GM12878 (cell line): Measurements from ENCODE around the gene HRH2. TPM values are rescaled to one million over a fixed set of nuclear protein-coding genes. Genes with fewer than 3 reads are reported as not detected.

Source experiments
- ATAC-seq: fragments of 200-7000 bp; cut with Tn5 transposase; 3 replicates; pipeline ENCODE4 v1.9.1; 2020; ENCODE audit warnings: mild to moderate bottlenecking, moderate library complexity
- BruUV-seq: library from RNA; stranded (reverse); fragments of 400-500 nt; replicated peaks from 2 replicates; lab custom pipeline; 2021; lab: Mats Ljungman, UMichigan
- CTCF ChIA-PET: fragments of 300-600 bp; sonication (Branson Sonifier 250); formaldehyde crosslinking; extraction: SDS; loops from one replicate; lab custom pipeline; 2021; ENCODE audit warnings: inconsistent platforms; lab: Yijun Ruan, JAX
- POLR2A ChIA-PET: fragments of 350-600 bp; formaldehyde crosslinking; extraction: SDS; loops from one replicate; lab custom pipeline; 2021; ENCODE audit warnings: inconsistent platforms; lab: Charles Lee
- RAD21 ChIA-PET: fragments of 300-600 bp; sonication (Branson Sonifier 250); formaldehyde crosslinking; loops from one replicate; lab custom pipeline; 2023; ENCODE audit warnings: antibody characterized with exemption; ENCODE audit not compliant: unreplicated experiment; lab: Charles Lee
- SMC1A ChIA-PET: fragments of 300-600 bp; sonication (Branson Sonifier 250); formaldehyde crosslinking; loops from one replicate; lab custom pipeline; 2023; ENCODE audit not compliant: unreplicated experiment, uncharacterized antibody; lab: Charles Lee
- DNase-seq: peaks from one replicate; pipeline ENCODE4 v3.0.0-alpha.2; 2011; ENCODE audit warnings: low read depth, low spot score
- FAIRE-seq: peaks from 3 replicates; lab custom pipeline; 2011; peaks lifted over from hg19 to GRCh38; lab: Jason Lieb, UNC
- H2AFZ ChIP-seq: 2 replicates; pipeline ENCODE4 v1.6.0; 2011; ENCODE audit warnings: low read depth, low read length, control low read depth; ENCODE audit not compliant: control insufficient read depth
- H3K27ac ChIP-seq: 2 replicates; pipeline ENCODE4 v1.5.1; 2011; ENCODE audit warnings: control low read depth; ENCODE audit not compliant: control insufficient read depth, insufficient read depth
- H3K27me3 ChIP-seq, 2 experiments: replicated peaks in 1 of 2; 2 replicates each; pipeline versions ENCODE4 v1.6.0 to v1.6.1; 2011; ENCODE audit warnings: low read length in 1 of 2; ENCODE audit not compliant: control insufficient read depth in 2 of 2, insufficient read depth in 2 of 2
- H3K36me3 ChIP-seq, 2 experiments: 2 replicates each; pipeline ENCODE4 v1.5.1; 2011; ENCODE audit warnings: low read length in 1 of 2; ENCODE audit not compliant: control insufficient read depth in 2 of 2, insufficient read depth in 2 of 2
- H3K4me1 ChIP-seq: 2 replicates; pipeline ENCODE4 v1.6.1; 2011; ENCODE audit warnings: mild to moderate bottlenecking, low read length, moderate library complexity, mixed read lengths; ENCODE audit not compliant: control insufficient read depth, insufficient read depth
- H3K4me2 ChIP-seq: 2 replicates; pipeline ENCODE4 v1.6.0; 2011; ENCODE audit warnings: control low read depth; ENCODE audit not compliant: control insufficient read depth, insufficient read depth
- H3K4me3 ChIP-seq: fragments of 200-600 bp; sonication (generic); 2 replicates; pipeline ENCODE4 v1.5.1; 2016
- H3K79me2 ChIP-seq: 2 replicates; pipeline ENCODE4 v1.6.0; 2011; ENCODE audit warnings: low read length; ENCODE audit not compliant: control insufficient read depth, insufficient read depth
- H3K9ac ChIP-seq: 2 replicates; pipeline ENCODE4 v1.8.0; 2011; ENCODE audit warnings: low read length, control low read depth, mixed read lengths; ENCODE audit not compliant: control insufficient read depth, insufficient read depth
- H3K9me3 ChIP-seq: replicated peaks from 3 replicates; pipeline ENCODE4 v1.5.1; 2011; ENCODE audit warnings: mild to moderate bottlenecking, low read length; ENCODE audit not compliant: control insufficient read depth, insufficient read depth
- H4K20me1 ChIP-seq: 2 replicates; pipeline ENCODE4 v1.6.0; 2011; ENCODE audit not compliant: control insufficient read depth, insufficient read depth
- CBX3 ChIP-seq: fragments of 200-600 bp; sonication (generic); IDR thresholded peaks from 2 replicates; pipeline ENCODE4 v1.6.1; 2016; ENCODE audit warnings: low read depth, borderline replicate concordance
- ESRRA ChIP-seq: IDR thresholded peaks from 2 replicates; pipeline ENCODE4 v1.6.1; 2012; ENCODE audit warnings: mild to moderate bottlenecking, low read length, improper control_type of control experiment
- HDAC6 ChIP-seq: fragments of 200-600 bp; sonication (generic); IDR thresholded peaks from one replicate; pipeline ENCODE4 v1.8.0; 2017; ENCODE audit warnings: antibody characterized with exemption; ENCODE audit not compliant: unreplicated experiment
- KLF5 ChIP-seq: fragments of 450-650 bp; IDR thresholded peaks from 2 replicates; pipeline ENCODE4 v1.6.1; 2014; ENCODE audit warnings: mild to moderate bottlenecking; ENCODE audit not compliant: partially characterized antibody
- POU2F2 ChIP-seq: IDR thresholded peaks from 3 replicates; pipeline ENCODE4 v1.6.1; 2011; ENCODE audit warnings: low read depth, mild to moderate bottlenecking, low read length, borderline replicate concordance
- RAD21 ChIP-seq: IDR thresholded peaks from 2 replicates; pipeline ENCODE4 v1.6.1; 2011; ENCODE audit warnings: mild to moderate bottlenecking, low read depth, low read length, moderate library complexity; ENCODE audit not compliant: insufficient read depth
- RAD51 ChIP-seq: fragments of 450-650 bp; IDR thresholded peaks from 2 replicates; pipeline ENCODE4 v1.6.1; 2016; ENCODE audit warnings: moderate library complexity, mild to moderate bottlenecking, inconsistent platforms
- SPI1 ChIP-seq: IDR thresholded peaks from 2 replicates; pipeline ENCODE4 v1.6.1; 2011; ENCODE audit warnings: low read depth, mild to moderate bottlenecking, low read length, moderate library complexity, borderline replicate concordance; ENCODE audit not compliant: insufficient read depth
- STAT1 ChIP-seq: fragments of 450-650 bp; conservative IDR thresholded peaks from 2 replicates; pipeline ENCODE4 v1.6.1; 2014; ENCODE audit warnings: antibody characterized with exemption, mild to moderate bottlenecking
- SUPT20H ChIP-seq: IDR thresholded peaks from 2 replicates; pipeline ENCODE4 v1.6.1; 2011; ENCODE audit warnings: low read depth, mild to moderate bottlenecking, low read length, moderate library complexity, borderline replicate concordance; ENCODE audit not compliant: control insufficient read depth
- TARDBP ChIP-seq: IDR thresholded peaks from 2 replicates; pipeline ENCODE4 v1.6.1; 2016; ENCODE audit warnings: borderline replicate concordance
- TCF12 ChIP-seq: IDR thresholded peaks from 2 replicates; pipeline ENCODE4 v1.6.1; 2011; ENCODE audit warnings: low read depth, mild to moderate bottlenecking, low read length
- ZSCAN29 ChIP-seq: fragments of 450-650 bp; IDR thresholded peaks from 2 replicates; pipeline ENCODE4 v1.6.1; 2017; ENCODE audit warnings: mild to moderate bottlenecking, moderate library complexity
- WGBS: methylation state at CpG from one replicate; pipeline ENCODE4 v1.1.6; 2016; ENCODE audit warnings: low lambda C conversion rate; ENCODE audit not compliant: insufficient replicate concordance, insufficient coverage; ENCODE audit errors: missing lambda C conversion rate; 5-methylcytosine and 5-hydroxymethylcytosine counted together
- in situ Hi-C: fragments of 300-500 bp; cut with MboI; formaldehyde crosslinking; loops from 9 replicates; pipeline ENCODE4 v1.14.3; 2018; ENCODE audit warnings: mixed read lengths
- intact Hi-C: fragments of 100-400 bp; cut with micrococcal nuclease; formaldehyde crosslinking; loops from one replicate; pipeline ENCODE4 v1.14.2; 2022; ENCODE audit not compliant: unreplicated experiment
- polyA plus RNA-seq, 11 experiments: library from polyadenylated mRNA; depleted of rRNA in 4 of 11; unstranded in 6 of 11; stranded (reverse) in 5 of 11; fragments of >200 nt; fragmentation: Nextera tagmentation in 4 of 11; fragmentation: Illumina TruSeq in 1 of 11; extraction: Ambion mirVana in 4 of 11; extraction: Trizol in 1 of 11; gene quantifications; 1 replicate in 1 of 11; 2 replicates in 10 of 11; pipeline versions ENCODE4 v1.2.1 to v1.2.3, GENCODE V29; 2011 to 2016; ENCODE audit warnings: inconsistent platforms in 2 of 11, missing spikeins in 2 of 11, low read depth in 1 of 11
- total RNA-seq, 4 experiments: library from RNA; depleted of rRNA in 3 of 4; stranded (reverse); fragments of >200 nt in 3 of 4; fragmentation: Illumina TruSeq in 1 of 4; extraction: Trizol in 1 of 4; gene quantifications; 2 replicates each; pipeline versions ENCODE4 v1.2.1 to v1.2.3, GENCODE V29; 2013 to 2021
- TF ChIP-seq, protein P1 (sequence below): fragments of 450-650 bp; conservative IDR thresholded peaks from 2 replicates; pipeline ENCODE4 v1.6.1; 2017; ENCODE audit warnings: mild to moderate bottlenecking, moderate library complexity

Gene HRH2
- total and polyA plus RNA-seq, 10 of the 15 experiments (the other 5 are each of a cell fraction or from before 2014, with no cell fraction given) = 0.01 to 0.05 (median 0.03) TPM; not detected in 7

DNA sequence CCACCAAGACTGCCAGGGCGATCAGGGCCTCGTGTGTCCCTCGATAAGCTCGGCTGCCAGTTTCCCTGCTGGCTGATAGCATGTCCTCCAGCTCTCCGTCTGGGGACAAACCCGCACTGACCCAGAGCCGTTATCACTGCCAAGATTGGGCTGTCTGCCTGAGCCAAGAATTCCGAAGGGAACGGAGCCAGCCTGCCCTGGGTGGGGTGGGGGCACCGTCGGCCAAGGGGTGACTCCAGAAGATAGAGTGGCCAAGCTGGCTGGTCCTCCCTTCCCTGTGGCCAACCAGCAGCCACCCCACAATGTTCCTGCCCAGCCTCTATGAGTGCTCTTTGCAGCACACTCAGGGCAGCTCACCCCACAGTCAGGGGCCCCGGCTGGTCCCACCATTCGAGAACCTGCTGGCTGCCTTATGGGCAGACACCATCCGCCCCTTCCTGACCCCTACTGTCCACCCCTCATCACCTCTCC, 29.4 kb downstream of the HRH2 start:
- Histone ChIP-seq H3K9me3 (no peaks in the 10 kb centered on the region), H3K9ac (no peak overlapping the region), H3K4me1 (no peaks in the 10 kb centered on the region), H3K36me3 (no peaks in the 10 kb centered on the region), H3K79me2 (no peaks in the 10 kb centered on the region), H3K4me3 (no peak overlapping the region), H3K27me3 (peaks cover 1 to 4% of the 10 kb centered on the region in 2 experiments; a peak in 2 of 4 replicates), H3K27ac (no peak overlapping the region), H4K20me1 (no peaks in the 10 kb centered on the region), H2AFZ (no peak overlapping the region), H3K4me2 (no peak overlapping the region)
- DNase-seq (no peak), FAIRE-seq (no peak), ATAC-seq (no peak)
- ChIA-PET CTCF (interaction anchor here (0.7 kb wide), 1 partner anchor 17 kb away, joined by 3 read pairs; no protein-coding TSS in a partner anchor), POLR2A (no interaction called here), RAD21 (no interaction called here), SMC1A (no interaction called here)
- in situ Hi-C loops (no loop called here), intact Hi-C loops (no loop called here)
- BruUV-seq = no TSS peak
- 45% methylated on average over 14 of the region's 14 CpGs for WGBS
- TF ChIP-seq POU2F2 (no peak), TCF12 (no peak), CBX3 (no peak), SPI1 (no peak), ZSCAN29 (no peak), KLF5 (no peak), RAD51 (no peak), SUPT20H (no peak), HDAC6 (no peak), ESRRA (no peak), STAT1 (no peak), RAD21 (no peak), TARDBP (no peak)
- TF ChIP-seq, protein P1, sequence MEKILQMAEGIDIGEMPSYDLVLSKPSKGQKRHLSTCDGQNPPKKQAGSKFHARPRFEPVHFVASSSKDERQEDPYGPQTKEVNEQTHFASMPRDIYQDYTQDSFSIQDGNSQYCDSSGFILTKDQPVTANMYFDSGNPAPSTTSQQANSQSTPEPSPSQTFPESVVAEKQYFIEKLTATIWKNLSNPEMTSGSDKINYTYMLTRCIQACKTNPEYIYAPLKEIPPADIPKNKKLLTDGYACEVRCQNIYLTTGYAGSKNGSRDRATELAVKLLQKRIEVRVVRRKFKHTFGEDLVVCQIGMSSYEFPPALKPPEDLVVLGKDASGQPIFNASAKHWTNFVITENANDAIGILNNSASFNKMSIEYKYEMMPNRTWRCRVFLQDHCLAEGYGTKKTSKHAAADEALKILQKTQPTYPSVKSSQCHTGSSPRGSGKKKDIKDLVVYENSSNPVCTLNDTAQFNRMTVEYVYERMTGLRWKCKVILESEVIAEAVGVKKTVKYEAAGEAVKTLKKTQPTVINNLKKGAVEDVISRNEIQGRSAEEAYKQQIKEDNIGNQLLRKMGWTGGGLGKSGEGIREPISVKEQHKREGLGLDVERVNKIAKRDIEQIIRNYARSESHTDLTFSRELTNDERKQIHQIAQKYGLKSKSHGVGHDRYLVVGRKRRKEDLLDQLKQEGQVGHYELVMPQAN = no peak
